ENCODE measurements around the gene GPR32.
A peak's percentile ranks its signal among the peaks of the same experiment; 100 is the strongest.
"Not testable (repeated sequence)": the region's sequence is repeated elsewhere in the genome, so short reads cannot be mapped to it uniquely, and the experiment has no call there.

Gene GPR32

GRCh38 chr19:50804420-50805272, 34.4 kb downstream of the GPR32 start:
- peak; percentile 96 for DNase-seq

GRCh38 chr19:50808856-50809255, 38.6 kb downstream of the GPR32 start:
- no peak for DNase-seq

- DNase-seq: not testable (repeated sequence)
These were observed 41.5 kb downstream of the GPR32 start for GRCh38 chr19:50811622-50812238.

- DNase-seq: no peak
These were observed 42.2 kb downstream of the GPR32 start for GRCh38 chr19:50812474-50812873.

GRCh38 chr19:50814883-50815282, 44.6 kb downstream of the GPR32 start:
- DNase-seq: no peak

GRCh38 chr19:50815439-50815838, 45.2 kb downstream of the GPR32 start:
- no peak for DNase-seq

- no peak for DNase-seq
These were observed 47.9 kb downstream of the GPR32 start for GRCh38 chr19:50817941-50818858.

- no peak for DNase-seq
These were observed 48.7 kb downstream of the GPR32 start for GRCh38 chr19:50818859-50819472.

- no peak for DNase-seq
These were observed 49.4 kb downstream of the GPR32 start for GRCh38 chr19:50819636-50820035.

- no peak for DNase-seq
These were observed 49.8 kb downstream of the GPR32 start for GRCh38 chr19:50820086-50820485.

GRCh38 chr19:50820549-50821247, 50.4 kb downstream of the GPR32 start:
- DNase-seq: no peak

- DNase-seq: no peak
These were observed 51.0 kb downstream of the GPR32 start for GRCh38 chr19:50821248-50821612.

Measured in NCI-H510A treated with DMSO at 0.1 percent for 48 hours (cell line).